SK-N-SH (cell line): Measurements from ENCODE around the gene CLMN. TPM values are rescaled to one million over a fixed set of nuclear protein-coding genes. Genes with fewer than 3 reads are reported as not detected.

ENCODE experiments used
- CTCF ChIA-PET: fragments of 300-600, 350-600 bp; formaldehyde crosslinking; extraction: SDS; loops from one replicate; lab custom pipeline; 2021; lab: Yijun Ruan, JAX
- POLR2A ChIA-PET: fragments of 350-600 bp; sonication (Branson Sonifier 250); formaldehyde crosslinking; extraction: SDS; loops from one replicate; lab custom pipeline; 2020; ENCODE audit warnings: antibody characterized with exemption, inconsistent platforms; lab: Yijun Ruan, JAX
- DNase-seq: peaks from one replicate; pipeline ENCODE4 v3.0.0; 2012
- H2AFZ ChIP-seq: fragments of 200-600 bp; sonication (generic); 2 replicates; pipeline ENCODE4 v1.8.1; 2016; ENCODE audit warnings: antibody characterized with exemption, mild to moderate bottlenecking, low read depth
- H3F3A ChIP-seq: fragments of 200-600 bp; sonication (generic); replicated peaks from 2 replicates; pipeline ENCODE3; 2016; ENCODE audit warnings: antibody characterized with exemption, mild to moderate bottlenecking; ENCODE audit not compliant: insufficient read depth
- H3K27ac ChIP-seq, 2 experiments: fragments of 200-500 bp in 1 of 2; fragments of 200-600 bp in 1 of 2; sonication (Bioruptor generic) in 1 of 2; sonication (generic), shearing (Covaris generic) in 1 of 2; 2 replicates each; pipeline versions ENCODE4 v1.5.1 to v1.6.1; 2014 to 2016; ENCODE audit warnings: low read depth in 2 of 2, inconsistent platforms in 1 of 2, low read length in 1 of 2, mild to moderate bottlenecking in 1 of 2, mixed read lengths in 1 of 2
- H3K27me3 ChIP-seq: fragments of 200-600 bp; sonication (generic), shearing (Covaris generic); 2 replicates; pipeline ENCODE4 v1.6.1; 2016; ENCODE audit warnings: mixed run types; ENCODE audit not compliant: insufficient read depth
- H3K36me3 ChIP-seq, 2 experiments: fragments of 200-500 bp in 1 of 2; fragments of 200-600 bp in 1 of 2; sonication (Bioruptor generic) in 1 of 2; sonication (generic) in 1 of 2; replicated peaks in 1 of 2; 2 replicates each; pipeline versions ENCODE3 to v1.5.1; 2014 to 2016; ENCODE audit warnings: low read length in 1 of 2, mild to moderate bottlenecking in 1 of 2; ENCODE audit not compliant: insufficient read depth in 2 of 2, control insufficient read depth in 1 of 2
- H3K4me1 ChIP-seq, 2 experiments: fragments of 200-500 bp in 1 of 2; fragments of 200-600 bp in 1 of 2; sonication (Bioruptor generic) in 1 of 2; sonication (generic), shearing (Covaris generic) in 1 of 2; 2 replicates each; pipeline versions ENCODE4 v1.5.1 to v1.6.1; 2014 to 2016; ENCODE audit warnings: low read depth in 1 of 2, low read length in 1 of 2, mixed run types in 1 of 2; ENCODE audit not compliant: insufficient read depth in 2 of 2, control insufficient read depth in 1 of 2
- H3K4me2 ChIP-seq: fragments of 200-600 bp; sonication (generic), shearing (Covaris generic); 2 replicates; pipeline ENCODE4 v1.6.1; 2017; ENCODE audit warnings: mixed run types
- H3K4me3 ChIP-seq, 2 experiments: fragments of 200-500 bp in 1 of 2; fragments of 200-600 bp in 1 of 2; sonication (Bioruptor generic) in 1 of 2; sonication (generic), shearing (Covaris generic) in 1 of 2; 2 replicates each; pipeline versions ENCODE4 v1.5.1 to v1.8.1; 2014 to 2016; ENCODE audit warnings: low read depth in 2 of 2, inconsistent platforms in 1 of 2, low read length in 1 of 2, mild to moderate bottlenecking in 1 of 2, mixed read lengths in 1 of 2, moderate library complexity in 1 of 2
- H3K79me2 ChIP-seq: fragments of 200-600 bp; sonication (generic); 2 replicates; pipeline ENCODE4 v1.8.1; 2017; ENCODE audit warnings: mild to moderate bottlenecking; ENCODE audit not compliant: insufficient read depth
- H3K9ac ChIP-seq: fragments of 200-600 bp; sonication (generic); 2 replicates; pipeline ENCODE4 v1.6.1; 2017; ENCODE audit warnings: mixed run types
- H3K9me2 ChIP-seq: fragments of 200-600 bp; sonication (generic); 2 replicates; pipeline ENCODE4 v1.6.1; 2017; ENCODE audit warnings: mixed run types
- H3K9me3 ChIP-seq: fragments of 200-600 bp; sonication (generic); 2 replicates; pipeline ENCODE4 v1.6.1; 2017; ENCODE audit warnings: mixed run types, mild to moderate bottlenecking, moderate library complexity
- H4K20me1 ChIP-seq: fragments of 200-600 bp; sonication (generic); 2 replicates; pipeline ENCODE4 v1.6.1; 2017; ENCODE audit warnings: mild to moderate bottlenecking, mixed run types; ENCODE audit not compliant: insufficient read depth
- CHD2 ChIP-seq: fragments of 150-350 bp; IDR thresholded peaks from 2 replicates; pipeline ENCODE4 v1.6.1; 2018; ENCODE audit warnings: low read length; ENCODE audit not compliant: partially characterized antibody
- CTCF ChIP-seq: fragments of 200-600 bp; sonication (generic); IDR thresholded peaks from 2 replicates; pipeline ENCODE4 v1.6.1; 2017; ENCODE audit warnings: antibody characterized with exemption, mild to moderate bottlenecking, moderate library complexity
- EP300 ChIP-seq, 2 experiments: IDR thresholded peaks; 2 replicates each; pipeline versions ENCODE4 v1.4.0 to v1.6.1; 2012; ENCODE audit warnings: borderline replicate concordance in 1 of 2, low read depth in 1 of 2, low read length in 1 of 2
- EZH2phosphoT487 ChIP-seq: fragments of 200-600 bp; sonication (generic); IDR thresholded peaks from 2 replicates; pipeline ENCODE4 v1.6.1; 2017; ENCODE audit warnings: low read depth, mixed run types, mild to moderate bottlenecking, antibody characterized with exemption, moderate library complexity, borderline replicate concordance
- GATA2 ChIP-seq: sonication (generic); formaldehyde crosslinking; IDR thresholded peaks from 2 replicates; pipeline ENCODE4 v1.5.0; 2020; ENCODE audit warnings: mild to moderate bottlenecking, missing genetic modification reagents
- JUND ChIP-seq: IDR thresholded peaks from 2 replicates; pipeline ENCODE4 v1.4.0; 2012
- MEF2A ChIP-seq: IDR thresholded peaks from 2 replicates; pipeline ENCODE4 v1.4.0; 2012; ENCODE audit warnings: low read depth, borderline replicate concordance
- NRF1 ChIP-seq: IDR thresholded peaks from 2 replicates; pipeline ENCODE4 v1.6.1; 2012; ENCODE audit warnings: low read depth, mild to moderate bottlenecking, low read length
- PBX3 ChIP-seq: IDR thresholded peaks from 2 replicates; pipeline ENCODE4; 2012
- POLR2AphosphoS5 ChIP-seq: IDR thresholded peaks from 2 replicates; pipeline ENCODE4 v1.6.1; 2012; ENCODE audit warnings: low read depth, low read length
- REST ChIP-seq: IDR thresholded peaks from 2 replicates; pipeline ENCODE4 v1.6.1; 2012; ENCODE audit warnings: mild to moderate bottlenecking, low read depth, low read length, moderate library complexity
- RXRA ChIP-seq: IDR thresholded peaks from 2 replicates; pipeline ENCODE4 v1.4.0; 2012; ENCODE audit warnings: low read depth, mild to moderate bottlenecking, borderline replicate concordance
- SMC3 ChIP-seq: IDR thresholded peaks from 2 replicates; pipeline ENCODE4 v1.6.1; 2012; ENCODE audit warnings: low read depth, low read length, improper control_type of control experiment
- TCF12 ChIP-seq: IDR thresholded peaks from 2 replicates; pipeline ENCODE4 v1.4.0; 2012
- ZBTB33 ChIP-seq: IDR thresholded peaks from 2 replicates; pipeline ENCODE4 v1.4.0; 2012; ENCODE audit warnings: low read depth, borderline replicate concordance
- WGBS: methylation state at CpG from one replicate; pipeline ENCODE4 v1.1.6; 2017; ENCODE audit warnings: low lambda C conversion rate; 5-methylcytosine and 5-hydroxymethylcytosine counted together
- polyA plus RNA-seq, 3 experiments: library from polyadenylated mRNA; depleted of rRNA; stranded (reverse); fragments of >200 nt; gene quantifications; 2 replicates each; pipeline ENCODE4 v1.2.3, GENCODE V29; 2012

Gene CLMN
- polyA plus RNA-seq, 1 of the 3 experiments (the other 2 are of a cell fraction), result 1.4 TPM

GRCh38 chr14:95207475-95208233 is 112.1 kb downstream of the CLMN start:
- DNase-seq, result no peak
- no peak overlapping the region for H3K9ac ChIP-seq
- 80% methylated on average over 7 of the region's 7 CpGs for WGBS
- no peaks in the 10 kb centered on the region for H3K4me1 ChIP-seq
- no peaks in the 10 kb centered on the region for H3K27me3 ChIP-seq
- H3K9me3 ChIP-seq, result no peaks in the 10 kb centered on the region
- CTCF ChIA-PET, result no interaction called here
- H3K27ac ChIP-seq, result no peak overlapping the region
- POLR2A ChIA-PET, result no interaction called here
- H3F3A ChIP-seq, result no peaks in the 10 kb centered on the region
- H2AFZ ChIP-seq, result no peak overlapping the region
- TF ChIP-seq CHD2, result no peak
- H3K79me2 ChIP-seq, result no peaks in the 10 kb centered on the region
- H4K20me1 ChIP-seq, result no peaks in the 10 kb centered on the region
- H3K9me2 ChIP-seq, result no peaks in the 10 kb centered on the region
- no peaks in the 10 kb centered on the region for H3K36me3 ChIP-seq
- no peak overlapping the region for H3K4me3 ChIP-seq
- H3K4me2 ChIP-seq, result no peak overlapping the region

- ChIA-PET POLR2A (no interaction called here), CTCF (interaction anchor here (0.6 to 1.2 kb wide), 3 partner anchors 11 to 43 kb away, joined by 3 read pairs; no protein-coding TSS in a partner anchor)
- Histone ChIP-seq H3K4me2 (no peak overlapping the region), H3K27ac (no peak overlapping the region), H3K79me2 (no peaks in the 10 kb centered on the region), H4K20me1 (no peaks in the 10 kb centered on the region), H3K4me3 (no peak overlapping the region), H3K9me3 (no peaks in the 10 kb centered on the region), H3K9me2 (no peaks in the 10 kb centered on the region), H3K36me3 (no peaks in the 10 kb centered on the region), H3K4me1 (no peaks in the 10 kb centered on the region), H2AFZ (0 out of 2 replicates have a peak overlapping the region, but pooled peaks have one; percentile 2), H3K9ac (no peak overlapping the region), H3K27me3 (no peaks in the 10 kb centered on the region), H3F3A (no peaks in the 10 kb centered on the region)
- TF ChIP-seq ZBTB33, result no peak
- TF ChIP-seq EP300 (IDR thresholded peaks at IDR 0.05; ENCODE audit: borderline replicate concordance in 1 of 2, low read depth in 1 of 2, low read length in 1 of 2), result no peak
- no peak for TF ChIP-seq GATA2
- no peak for TF ChIP-seq JUND
- TF ChIP-seq NRF1, result no peak
- TF ChIP-seq CTCF, result no peak
- no peak for TF ChIP-seq MEF2A
- no peak for TF ChIP-seq POLR2AphosphoS5
- no peak for TF ChIP-seq REST
- no peak for TF ChIP-seq PBX3
- TF ChIP-seq SMC3, result no peak
- TF ChIP-seq TCF12, result no peak
- TF ChIP-seq RXRA, result no peak
- no peak for TF ChIP-seq EZH2phosphoT487
- no peak for DNase-seq
- WGBS, result 87% methylated on average over 2 of the region's 2 CpGs
Observed at GRCh38 chr14:95206534-95206933, 113.2 kb downstream of the CLMN start.
